ENCODE results near the gene POTEG.
"Not testable (repeated sequence)": the region's sequence is repeated elsewhere in the genome, so short reads cannot be mapped to it uniquely, and the experiment has no call there.

Gene POTEG

GRCh38 chr14:19372813-19373500, 61.2 kb downstream of the POTEG start:
- not testable (repeated sequence) for DNase-seq

- DNase-seq, result not testable (repeated sequence)
Measured at GRCh38 chr14:19371767-19372166, 62.4 kb downstream of the POTEG start.

GRCh38 chr14:19362803-19363202, 71.3 kb downstream of the POTEG start:
- DNase-seq, result not testable (repeated sequence)

GRCh38 chr14:19362323-19362722, 71.8 kb downstream of the POTEG start:
- DNase-seq, result not testable (repeated sequence)

GRCh38 chr14:19361636-19362253, 72.4 kb downstream of the POTEG start:
- DNase-seq, result not testable (repeated sequence)

- DNase-seq, result not testable (repeated sequence)
Measured at GRCh38 chr14:19360937-19361635, 73.1 kb downstream of the POTEG start.
